Neutrophil (primary cell): ENCODE data around the gene SOBP.

ENCODE experiments used
- H3K27ac ChIP-seq: fragments of 200-600 bp; sonication (generic); 2 replicates; pipeline ENCODE4 v1.5.1; 2016; ENCODE audit warnings: mild to moderate bottlenecking, moderate library complexity
- H3K27me3 ChIP-seq: fragments of 200-600 bp; sonication (generic); 2 replicates; pipeline ENCODE4 v1.6.0; 2016; ENCODE audit warnings: mild to moderate bottlenecking
- H3K36me3 ChIP-seq: fragments of 200-600 bp; sonication (generic); 2 replicates; pipeline ENCODE4 v1.5.1; 2017
- H3K4me1 ChIP-seq, 2 experiments: fragments of 200-600 bp in 1 of 2; sonication (generic) in 1 of 2; 1 replicate in 1 of 2; 2 replicates in 1 of 2; pipeline versions ENCODE4 v1.5.1 to v1.6.1; 2013 to 2016; ENCODE audit warnings: low read depth in 1 of 2, low read length in 1 of 2, mild to moderate bottlenecking in 1 of 2, moderate library complexity in 1 of 2; ENCODE audit not compliant: control insufficient read depth in 1 of 2, insufficient read depth in 1 of 2
- H3K4me3 ChIP-seq, 2 experiments: fragments of 200-600 bp in 1 of 2; sonication (generic) in 1 of 2; 1 replicate in 1 of 2; 2 replicates in 1 of 2; pipeline ENCODE4 v1.5.1; 2013 to 2016; ENCODE audit warnings: low read depth in 1 of 2, low read length in 1 of 2, mild to moderate bottlenecking in 1 of 2, moderate library complexity in 1 of 2
- H3K9me3 ChIP-seq: fragments of 200-600 bp; sonication (generic); 2 replicates; pipeline ENCODE4 v1.5.1; 2016
- TF ChIP-seq, protein P1 (sequence below): fragments of 200-600 bp; sonication (generic); IDR thresholded peaks from 2 replicates; pipeline ENCODE4 v1.5.1; 2016; ENCODE audit warnings: antibody characterized with exemption

SOBP gene

DNA sequence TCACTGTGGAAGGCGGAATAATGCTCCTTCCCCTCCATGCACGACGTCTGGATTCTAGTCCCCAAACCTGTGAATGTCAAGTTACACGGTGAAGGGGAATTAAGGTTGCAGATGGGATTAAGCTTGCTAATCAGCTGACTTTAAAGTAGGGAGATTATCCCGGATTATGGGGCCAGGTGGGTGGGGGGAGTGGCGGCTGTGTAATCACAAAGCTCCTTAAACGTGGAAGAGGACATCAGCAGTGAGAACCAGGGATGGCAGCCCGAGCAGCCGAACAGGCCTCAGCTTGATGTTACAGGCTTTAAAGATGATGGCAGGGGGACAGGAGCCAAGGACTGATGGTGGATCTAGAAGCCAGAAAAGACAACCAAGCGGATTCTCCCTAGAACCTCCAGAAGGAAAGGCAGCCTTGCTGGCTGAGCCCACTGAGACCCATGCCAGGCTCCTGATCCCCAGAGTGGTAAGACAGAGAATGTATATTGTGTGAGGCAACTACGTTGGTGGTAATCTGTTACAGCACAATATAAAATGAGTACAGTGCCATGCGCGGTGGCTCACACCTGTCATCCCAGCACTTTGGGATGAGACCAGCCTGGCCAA lies 216.7 kb downstream of the SOBP start:
- Histone ChIP-seq H3K9me3 (no peaks in the 10 kb centered on the region), H3K36me3 (no peaks in the 10 kb centered on the region), H3K4me1 (no peaks in the 10 kb centered on the region), H3K27me3 (peaks cover 6% of the 10 kb centered on the region), H3K27ac (no peak overlapping the region), H3K4me3 (no peak overlapping the region)
- TF ChIP-seq, protein P1, sequence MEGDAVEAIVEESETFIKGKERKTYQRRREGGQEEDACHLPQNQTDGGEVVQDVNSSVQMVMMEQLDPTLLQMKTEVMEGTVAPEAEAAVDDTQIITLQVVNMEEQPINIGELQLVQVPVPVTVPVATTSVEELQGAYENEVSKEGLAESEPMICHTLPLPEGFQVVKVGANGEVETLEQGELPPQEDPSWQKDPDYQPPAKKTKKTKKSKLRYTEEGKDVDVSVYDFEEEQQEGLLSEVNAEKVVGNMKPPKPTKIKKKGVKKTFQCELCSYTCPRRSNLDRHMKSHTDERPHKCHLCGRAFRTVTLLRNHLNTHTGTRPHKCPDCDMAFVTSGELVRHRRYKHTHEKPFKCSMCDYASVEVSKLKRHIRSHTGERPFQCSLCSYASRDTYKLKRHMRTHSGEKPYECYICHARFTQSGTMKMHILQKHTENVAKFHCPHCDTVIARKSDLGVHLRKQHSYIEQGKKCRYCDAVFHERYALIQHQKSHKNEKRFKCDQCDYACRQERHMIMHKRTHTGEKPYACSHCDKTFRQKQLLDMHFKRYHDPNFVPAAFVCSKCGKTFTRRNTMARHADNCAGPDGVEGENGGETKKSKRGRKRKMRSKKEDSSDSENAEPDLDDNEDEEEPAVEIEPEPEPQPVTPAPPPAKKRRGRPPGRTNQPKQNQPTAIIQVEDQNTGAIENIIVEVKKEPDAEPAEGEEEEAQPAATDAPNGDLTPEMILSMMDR, result no peak

DNA sequence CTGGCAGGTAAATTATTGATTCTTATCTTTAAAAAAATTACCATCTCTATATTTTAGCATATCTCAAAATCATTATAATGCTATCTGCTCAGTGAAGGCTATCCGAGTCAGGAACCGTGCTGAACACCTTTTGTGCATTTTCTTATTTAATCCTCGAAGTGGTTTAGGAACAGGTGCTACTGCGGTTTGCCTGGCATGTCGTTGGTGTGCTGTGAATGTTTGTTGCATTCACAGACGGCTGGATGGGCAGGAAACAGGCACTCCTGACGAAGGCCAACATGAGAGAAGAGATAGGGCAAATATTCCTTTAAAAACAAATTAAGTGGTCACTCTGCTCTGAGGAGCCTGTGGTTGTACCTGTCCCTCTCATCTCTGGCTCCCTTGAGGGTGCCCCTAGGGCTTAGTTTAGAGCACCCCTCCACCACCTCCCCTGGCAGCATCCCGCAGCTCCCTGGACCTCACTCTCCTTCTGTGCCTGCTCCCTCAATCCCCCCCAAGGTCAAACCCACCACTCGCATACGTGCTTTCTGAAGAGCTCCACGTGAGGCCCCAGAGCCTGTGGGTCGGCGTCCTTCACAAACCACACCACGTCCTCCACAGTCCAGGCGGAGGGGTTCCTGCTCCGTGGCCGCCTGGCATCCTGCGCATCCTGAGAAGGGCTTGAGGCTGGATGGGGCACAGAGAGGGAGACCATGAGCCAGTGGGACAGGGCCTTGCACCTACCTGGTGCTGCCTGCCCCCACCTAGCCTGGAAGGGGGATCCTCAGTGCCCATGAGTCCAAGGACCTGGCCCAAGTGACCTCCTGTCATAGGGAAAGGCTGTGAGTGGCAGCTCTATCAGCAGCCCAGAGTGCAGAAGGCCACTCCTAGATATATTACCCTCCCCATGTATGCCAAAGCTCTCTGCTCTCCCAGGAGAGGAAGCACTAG lies 217.7 kb downstream of the SOBP start:
- Histone ChIP-seq H3K36me3 (no peaks in the 10 kb centered on the region), H3K27me3 (peaks cover 16% of the 10 kb centered on the region), H3K9me3 (no peaks in the 10 kb centered on the region), H3K4me1 (no peaks in the 10 kb centered on the region), H3K27ac (no peak overlapping the region), H3K4me3 (no peak overlapping the region)
- TF ChIP-seq, protein P1, result no peak

- Histone ChIP-seq H3K27me3 (peaks cover 24% of the 10 kb centered on the region), H3K4me3 (no peak overlapping the region), H3K9me3 (no peaks in the 10 kb centered on the region), H3K27ac (no peak overlapping the region), H3K36me3 (no peaks in the 10 kb centered on the region), H3K4me1 (no peaks in the 10 kb centered on the region)
- TF ChIP-seq, protein P1, result no peak
Observed at GRCh38 chr6:107708435-107708834, 218.5 kb downstream of the SOBP start.

- H3K27ac ChIP-seq, result no peak overlapping the region
- no peaks in the 10 kb centered on the region for H3K36me3 ChIP-seq
- H3K4me1 ChIP-seq, result no peaks in the 10 kb centered on the region
- no peak overlapping the region for H3K4me3 ChIP-seq
- peaks cover 32% of the 10 kb centered on the region for H3K27me3 ChIP-seq
- no peaks in the 10 kb centered on the region for H3K9me3 ChIP-seq
- TF ChIP-seq, protein P1, result no peak
Observed at GRCh38 chr6:107709341-107709740, 219.4 kb downstream of the SOBP start.
